RPMI8226 (cell line): Measurements from ENCODE around the gene GCNT4.
"Not testable (repeated sequence)": the region's sequence is repeated elsewhere in the genome, so short reads cannot be mapped to it uniquely, and the experiment has no call there.

Experiments
- DNase-seq: peaks from one replicate; pipeline ENCODE4 v3.0.0-alpha.2; 2015

The GCNT4 gene, protein sequence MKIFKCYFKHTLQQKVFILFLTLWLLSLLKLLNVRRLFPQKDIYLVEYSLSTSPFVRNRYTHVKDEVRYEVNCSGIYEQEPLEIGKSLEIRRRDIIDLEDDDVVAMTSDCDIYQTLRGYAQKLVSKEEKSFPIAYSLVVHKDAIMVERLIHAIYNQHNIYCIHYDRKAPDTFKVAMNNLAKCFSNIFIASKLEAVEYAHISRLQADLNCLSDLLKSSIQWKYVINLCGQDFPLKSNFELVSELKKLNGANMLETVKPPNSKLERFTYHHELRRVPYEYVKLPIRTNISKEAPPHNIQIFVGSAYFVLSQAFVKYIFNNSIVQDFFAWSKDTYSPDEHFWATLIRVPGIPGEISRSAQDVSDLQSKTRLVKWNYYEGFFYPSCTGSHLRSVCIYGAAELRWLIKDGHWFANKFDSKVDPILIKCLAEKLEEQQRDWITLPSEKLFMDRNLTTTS

DNA sequence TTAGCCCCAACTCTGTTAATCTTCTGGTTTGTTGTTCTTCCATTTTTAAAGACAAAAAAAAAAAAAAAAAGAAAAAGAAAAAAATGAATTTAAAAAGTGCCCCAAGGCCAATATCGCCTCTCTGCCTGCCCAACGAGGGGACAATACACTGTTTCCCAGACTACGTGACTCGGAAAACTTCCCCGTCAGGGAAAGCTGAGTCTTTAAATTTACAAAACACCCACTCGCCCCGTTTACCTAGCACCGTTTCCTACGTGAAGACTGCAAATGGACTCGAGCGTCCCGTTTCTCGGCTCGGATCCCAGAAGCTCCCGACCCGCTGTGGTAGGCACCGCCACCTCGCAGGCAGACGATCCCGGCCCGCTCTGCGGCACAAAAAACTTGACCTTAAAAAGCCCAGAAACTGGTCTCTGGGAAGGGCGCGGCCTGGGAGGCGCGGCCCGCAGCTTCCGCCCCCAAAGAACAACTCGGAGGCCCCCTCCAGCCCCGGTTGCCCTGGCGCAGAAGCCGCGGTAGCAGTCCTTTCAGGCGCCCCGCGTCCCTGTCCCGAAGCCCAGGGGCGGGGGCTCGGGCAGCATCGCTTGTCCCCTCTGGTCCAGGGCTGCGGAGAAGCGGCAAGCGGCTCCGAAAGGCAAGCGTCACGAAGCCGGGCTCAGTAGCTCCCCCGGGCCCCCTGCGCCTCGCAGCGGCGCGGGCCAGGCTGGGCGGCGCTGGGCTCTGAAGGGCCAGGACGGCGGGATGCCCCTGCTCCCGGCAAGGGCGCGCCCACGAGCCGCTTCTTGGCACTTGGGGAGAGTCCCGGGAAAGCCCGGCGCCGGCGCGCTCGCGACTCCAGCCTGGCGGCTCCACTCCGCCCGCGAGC is at the start of gene GCNT4:
Gene GCNT4, minus strand, starts transcription at position 367 of the 862 bp plus-strand sequence. CDS start 22,521 bp downstream, outside the sequence.
- peak; percentile 58 for DNase-seq

DNA sequence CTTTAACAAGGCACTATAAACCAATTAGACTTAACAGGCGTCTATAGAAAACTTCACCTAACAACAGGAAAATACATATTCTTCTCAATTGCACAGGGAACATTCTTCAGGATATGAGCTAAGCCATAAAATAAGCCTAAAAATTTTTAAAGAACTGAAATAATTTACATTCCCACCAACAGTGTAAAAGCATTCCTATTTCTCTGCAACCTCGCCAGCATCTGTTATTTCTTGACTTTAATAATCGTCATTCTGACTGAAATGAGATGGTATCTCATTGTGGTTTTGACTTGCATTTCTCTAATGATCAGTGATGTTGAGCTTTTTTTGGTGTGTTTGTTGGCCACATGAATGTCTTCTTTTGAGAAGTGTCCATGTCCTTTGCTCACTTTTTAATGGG is 43.6 kb upstream of the GCNT4 start:
- not testable (repeated sequence) for DNase-seq

- DNase-seq, result no peak
These were observed 39.2 kb upstream of the GCNT4 start for GRCh38 chr5:75091597-75091996.

GRCh38 chr5:75089662-75090061 is 37.3 kb upstream of the GCNT4 start:
- no peak for DNase-seq

- no peak for DNase-seq
These were observed 36.8 kb upstream of the GCNT4 start for GRCh38 chr5:75089137-75089536.

DNA sequence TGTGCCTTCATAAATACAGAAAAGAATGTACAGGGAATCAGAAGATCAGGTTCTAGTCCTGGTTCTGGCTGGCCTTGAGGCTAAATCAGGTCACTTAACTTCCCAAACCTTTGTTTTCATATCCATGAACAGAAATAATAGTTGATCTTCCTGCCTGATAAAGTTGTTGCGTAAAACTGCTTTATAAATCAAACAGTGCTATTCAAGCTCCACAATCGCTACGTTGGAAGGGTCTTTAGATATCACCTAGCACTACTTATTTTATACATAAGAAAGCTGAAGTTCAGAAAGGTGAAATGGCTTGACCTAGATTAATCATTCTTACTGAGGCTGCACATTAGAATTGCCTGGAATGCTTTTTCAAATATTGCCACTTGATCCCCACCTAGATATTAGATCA is 36.3 kb upstream of the GCNT4 start:
- no peak for DNase-seq

DNA sequence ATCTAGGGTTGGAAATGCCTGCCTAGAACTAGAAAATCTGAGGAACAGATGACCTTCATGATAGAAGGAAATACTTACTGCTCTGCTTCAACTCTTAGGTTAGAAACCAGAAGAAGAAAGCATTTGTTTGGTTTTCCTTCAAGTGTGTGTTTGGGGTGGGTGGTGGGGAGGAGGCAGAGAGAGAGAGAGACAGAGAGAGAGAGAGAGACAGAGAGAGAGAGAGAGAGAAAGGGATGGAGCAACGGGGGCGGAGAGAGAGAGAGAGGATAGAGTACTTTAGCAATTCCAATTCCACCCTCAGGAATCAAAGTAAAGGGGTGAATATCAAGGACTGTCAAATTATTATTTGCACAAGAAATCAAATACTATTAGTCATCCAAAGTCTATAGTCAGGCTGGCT is 29.2 kb upstream of the GCNT4 start:
- DNase-seq, result no peak

DNA sequence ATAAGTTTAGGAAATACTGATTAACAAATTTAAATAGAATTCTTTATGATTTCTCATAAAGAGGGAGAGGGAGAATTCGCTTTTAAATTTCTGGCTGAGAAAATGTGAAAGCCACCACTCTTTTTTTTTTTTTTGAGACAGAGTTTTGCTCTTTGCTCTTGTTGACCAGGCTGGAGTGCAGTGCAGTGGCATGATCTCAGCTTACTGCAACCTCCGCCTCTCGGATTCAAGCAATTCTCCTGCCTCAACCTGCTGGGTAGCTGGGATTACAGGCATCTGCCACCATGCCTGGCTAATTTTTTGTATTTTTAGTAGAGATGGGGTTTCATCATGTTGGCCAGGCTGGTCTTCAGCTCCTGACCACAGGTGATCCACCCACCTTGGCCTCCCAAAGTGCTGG is 27.0 kb upstream of the GCNT4 start:
- not testable (repeated sequence) for DNase-seq

GRCh38 chr5:75078027-75078426 is 25.7 kb upstream of the GCNT4 start:
- DNase-seq, result no peak

DNA sequence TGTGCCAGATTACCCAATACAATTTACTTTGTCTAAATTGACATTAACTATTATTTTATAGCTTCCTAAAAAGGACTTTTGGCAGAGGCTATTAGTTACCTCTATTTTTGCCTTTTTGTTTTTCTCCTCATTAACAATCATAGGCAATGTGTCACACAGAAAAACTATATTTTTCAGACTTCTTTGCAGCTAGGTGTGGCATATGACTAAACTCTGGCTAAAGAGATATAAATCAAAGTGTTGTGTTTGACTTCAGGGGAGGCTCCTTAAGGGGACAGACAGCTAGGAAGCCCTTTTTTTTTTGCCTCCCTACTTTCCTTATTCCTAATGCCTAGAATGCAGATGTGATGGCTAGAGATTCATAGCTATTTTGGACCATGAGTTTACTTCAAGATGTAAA is 19.7 kb upstream of the GCNT4 start:
- DNase-seq, result no peak

DNA sequence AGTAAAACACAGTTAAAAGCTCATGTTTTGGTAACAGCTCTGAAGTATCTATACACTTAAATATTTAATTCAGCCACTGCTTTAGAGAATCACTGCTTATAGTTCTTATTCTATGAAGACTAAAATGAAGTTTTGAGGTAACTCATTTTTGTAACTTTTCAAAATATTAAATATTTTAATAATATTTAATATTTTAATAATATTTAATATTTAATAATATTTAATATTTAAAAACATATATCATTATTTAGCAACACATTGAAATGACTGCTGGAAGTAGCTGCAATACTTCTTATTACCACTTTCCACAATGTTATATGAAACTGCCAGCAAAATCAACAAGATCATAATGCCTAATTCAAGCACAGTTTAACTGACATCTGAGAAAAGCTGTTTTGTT is 18.7 kb upstream of the GCNT4 start:
- DNase-seq, result no peak

DNA sequence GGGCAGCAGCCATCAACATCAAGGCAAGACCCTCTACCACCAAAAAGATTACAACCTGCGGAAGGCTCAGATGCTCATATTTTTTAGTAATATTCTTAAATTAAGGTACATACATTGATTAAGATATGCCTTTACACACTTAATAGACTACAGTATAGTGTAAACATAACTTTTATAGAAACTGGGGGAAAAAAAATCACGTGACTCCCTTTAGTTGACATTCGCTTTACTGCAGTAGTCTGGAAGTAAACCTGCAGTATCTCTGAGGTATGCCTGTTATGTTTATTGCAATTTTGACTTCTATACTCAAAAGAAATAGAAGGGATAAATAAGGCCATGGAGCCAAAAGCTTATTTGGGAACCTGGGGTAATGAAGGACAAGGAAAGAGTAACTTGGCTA is 15.1 kb upstream of the GCNT4 start:
- DNase-seq, result no peak

DNA sequence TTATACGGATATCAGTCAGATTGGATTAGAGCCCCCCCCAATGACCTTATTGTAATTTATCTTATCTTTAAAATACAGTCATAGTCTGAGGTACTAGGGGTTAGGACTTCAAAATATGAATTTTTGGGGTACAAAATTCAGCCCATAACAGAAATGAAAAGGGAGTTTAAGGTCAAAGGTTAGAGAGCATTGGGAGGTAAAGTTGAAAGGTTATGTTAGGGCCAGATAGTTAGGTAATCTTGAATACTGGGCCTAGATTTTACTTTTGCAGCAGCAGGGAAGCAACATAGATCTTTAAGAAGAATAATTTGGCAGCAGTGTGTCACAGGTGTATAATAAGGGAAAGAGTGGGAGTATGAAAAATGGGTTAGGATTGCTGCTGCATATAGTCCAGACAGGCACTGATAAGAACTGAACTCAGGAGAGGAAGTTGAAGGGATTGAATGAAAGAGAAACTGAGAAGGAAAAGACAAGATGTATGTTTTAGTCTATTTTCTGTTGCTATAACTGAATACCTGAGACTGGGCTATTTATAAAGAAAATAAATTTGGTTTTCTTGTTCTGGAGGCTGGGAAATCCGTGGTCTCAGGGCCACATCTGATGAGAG is 10.7 kb upstream of the GCNT4 start:
- no peak for DNase-seq

- no peak for DNase-seq
These were observed 7.7 kb upstream of the GCNT4 start for GRCh38 chr5:75059912-75060545.

- no peak for DNase-seq
These were observed 6.7 kb upstream of the GCNT4 start for GRCh38 chr5:75058986-75059535.

- DNase-seq, result no peak
These were observed 5.2 kb upstream of the GCNT4 start for GRCh38 chr5:75057561-75057960.

- no peak for DNase-seq
These were observed 3.4 kb upstream of the GCNT4 start for GRCh38 chr5:75055727-75056144.

GRCh38 chr5:75054134-75054930 is 2.0 kb upstream of the GCNT4 start:
- peak; percentile 23 for DNase-seq

DNA sequence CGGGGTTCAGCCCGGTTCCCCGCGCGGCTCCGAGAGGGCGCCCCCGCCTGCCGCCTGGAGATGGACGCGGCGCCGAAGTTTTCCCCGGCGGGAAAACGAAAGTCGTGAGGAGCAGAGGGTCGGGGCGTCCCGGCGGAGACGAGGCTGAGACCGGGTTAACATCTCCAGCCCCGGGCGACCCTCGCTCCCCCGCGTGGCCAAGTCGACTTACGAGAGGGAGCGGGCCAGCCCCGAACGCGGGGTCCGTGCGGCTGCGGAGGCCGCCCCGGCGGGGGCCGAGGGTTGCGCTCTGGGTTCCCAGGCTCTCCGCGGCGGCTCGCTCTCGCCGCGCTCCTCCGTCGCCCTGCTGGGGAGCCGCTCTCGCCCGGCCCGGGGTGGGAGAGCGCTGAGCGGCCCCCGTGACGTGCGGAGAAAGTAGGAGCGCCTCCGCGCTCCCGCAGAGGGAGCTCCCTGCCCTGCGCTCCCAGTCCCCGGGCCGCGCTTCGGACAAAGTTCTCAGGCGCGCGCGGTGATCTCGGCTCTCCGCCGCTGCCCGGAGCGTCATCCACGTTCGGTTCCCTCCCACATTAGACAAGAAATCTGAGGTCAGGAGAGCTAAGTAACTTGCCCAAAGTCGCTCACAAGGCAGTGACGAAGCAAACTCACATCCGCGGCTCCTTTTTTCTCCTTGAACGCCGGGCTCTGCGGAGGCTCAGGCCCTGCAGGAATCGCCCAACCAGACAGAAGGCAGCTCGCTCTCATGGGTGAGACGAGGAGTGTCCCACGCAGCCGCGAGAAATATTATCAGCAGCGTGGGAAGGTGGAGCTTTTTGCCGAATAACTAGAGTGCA is 1.2 kb upstream of the GCNT4 start:
- DNase-seq, result peak; percentile 80

DNA sequence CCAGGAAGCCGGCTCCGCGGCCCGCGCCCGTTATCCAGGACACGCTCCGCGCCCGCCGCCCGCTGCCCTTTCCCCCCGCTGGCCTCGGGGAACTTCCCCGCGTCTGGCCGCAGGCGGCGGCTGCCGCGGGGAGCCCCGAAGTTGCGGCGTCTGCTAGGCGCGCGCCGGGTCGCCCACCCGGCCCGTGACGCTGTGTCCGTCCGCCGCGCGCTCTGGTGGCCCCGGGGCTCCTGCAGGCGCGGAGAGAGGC is 621 bp upstream of the GCNT4 start:
- no peak for DNase-seq

- peak; percentile 90 for DNase-seq
These were observed 1.1 kb downstream of the GCNT4 start for GRCh38 chr5:75051217-75051751.
